ENCODE measurements around the gene TAOK3. TPM values are rescaled to one million over a fixed set of nuclear protein-coding genes. Genes with fewer than 3 reads are reported as not detected.
"Not testable (repeated sequence)": the region's sequence is repeated elsewhere in the genome, so short reads cannot be mapped to it uniquely, and the experiment has no call there.

The TAOK3 gene
- total RNA-seq, 1 donor from 2014 or later = 39.3 TPM

- Histone ChIP-seq H3K36me3 (no peaks in the 10 kb centered on the region), H3K9me3 (no peaks in the 10 kb centered on the region), H3K4me3 (no peak overlapping the region), H3K27ac (no peak overlapping the region), H3K4me1 (no peaks in the 10 kb centered on the region), H3K27me3 (no peaks in the 10 kb centered on the region)
- no peak for TF ChIP-seq CTCF (IDR thresholded peaks at IDR 0.05)
- DNase-seq (ENCODE audit: low spot score in 2 of 2) = no peak
- intact Hi-C loops (cut with DNase I) = no loop called here
Observed at GRCh38 chr12:118288174-118288573, 84.5 kb downstream of the TAOK3 start.

GRCh38 chr12:118287728-118288127, 85.0 kb downstream of the TAOK3 start:
- intact Hi-C loops (cut with DNase I) = no loop called here

GRCh38 chr12:118282767-118283166, 89.9 kb downstream of the TAOK3 start:
- H3K9me3 ChIP-seq = no peaks in the 10 kb centered on the region
- TF ChIP-seq CTCF (IDR thresholded peaks at IDR 0.05) = no peak
- intact Hi-C loops (cut with DNase I) = no loop called here
- no peak for DNase-seq (ENCODE audit: low spot score in 2 of 2)
- no peak overlapping the region for H3K4me3 ChIP-seq
- H3K27me3 ChIP-seq = no peaks in the 10 kb centered on the region
- H3K36me3 ChIP-seq = no peaks in the 10 kb centered on the region
- H3K27ac ChIP-seq = no peak overlapping the region
- no peaks in the 10 kb centered on the region for H3K4me1 ChIP-seq

More at GRCh38 chr12:118287728-118288127, 85.0 kb downstream of the TAOK3 start:
- DNase-seq (ENCODE audit: low spot score in 2 of 2) = no peak
- Histone ChIP-seq H3K9me3 (no peaks in the 10 kb centered on the region), H3K4me3 (no peak overlapping the region), H3K4me1 (no peaks in the 10 kb centered on the region), H3K36me3 (no peaks in the 10 kb centered on the region), H3K27ac (no peak overlapping the region), H3K27me3 (no peaks in the 10 kb centered on the region)
- TF ChIP-seq CTCF (IDR thresholded peaks at IDR 0.05) = no peak

- H3K27me3 ChIP-seq; H3K4me3 ChIP-seq; intact Hi-C loops (cut with DNase I); H3K36me3 ChIP-seq; H3K27ac ChIP-seq; H3K4me1 ChIP-seq; H3K9me3 ChIP-seq; DNase-seq (ENCODE audit: low spot score in 2 of 2): not testable (repeated sequence)
Observed at GRCh38 chr12:118278288-118278687, 94.4 kb downstream of the TAOK3 start.

- no peak for TF ChIP-seq CTCF (IDR thresholded peaks at IDR 0.05)
- DNase-seq (ENCODE audit: low spot score in 2 of 2) = no peak
Observed at GRCh38 chr12:118274066-118274465, 98.6 kb downstream of the TAOK3 start.

GRCh38 chr12:118271770-118272417, 100.8 kb downstream of the TAOK3 start:
- no peaks in the 10 kb centered on the region for H3K36me3 ChIP-seq
- TF ChIP-seq CTCF (IDR thresholded peaks at IDR 0.05) = no peak
- DNase-seq (ENCODE audit: low spot score in 2 of 2) = no peak
- H3K4me1 ChIP-seq = no peaks in the 10 kb centered on the region
- H3K9me3 ChIP-seq = no peaks in the 10 kb centered on the region
- intact Hi-C loops (cut with DNase I) = no loop called here
- H3K27ac ChIP-seq = no peak overlapping the region
- H3K4me3 ChIP-seq = no peak overlapping the region
- H3K27me3 ChIP-seq = no peaks in the 10 kb centered on the region

More at GRCh38 chr12:118274066-118274465, 98.6 kb downstream of the TAOK3 start:
- Histone ChIP-seq H3K9me3 (no peaks in the 10 kb centered on the region), H3K4me3 (no peak overlapping the region), H3K36me3 (no peaks in the 10 kb centered on the region), H3K27me3 (no peaks in the 10 kb centered on the region), H3K4me1 (no peaks in the 10 kb centered on the region), H3K27ac (no peak overlapping the region)
- intact Hi-C loops (cut with DNase I) = no loop called here

All from ascending aorta (tissue), 2 donors.